Measurements from ENCODE around the gene GJC3.
A peak's percentile ranks its signal among the peaks of the same experiment; 100 is the strongest.
"Not testable (repeated sequence)": the region's sequence is repeated elsewhere in the genome, so short reads cannot be mapped to it uniquely, and the experiment has no call there.

The GJC3 gene

DNA sequence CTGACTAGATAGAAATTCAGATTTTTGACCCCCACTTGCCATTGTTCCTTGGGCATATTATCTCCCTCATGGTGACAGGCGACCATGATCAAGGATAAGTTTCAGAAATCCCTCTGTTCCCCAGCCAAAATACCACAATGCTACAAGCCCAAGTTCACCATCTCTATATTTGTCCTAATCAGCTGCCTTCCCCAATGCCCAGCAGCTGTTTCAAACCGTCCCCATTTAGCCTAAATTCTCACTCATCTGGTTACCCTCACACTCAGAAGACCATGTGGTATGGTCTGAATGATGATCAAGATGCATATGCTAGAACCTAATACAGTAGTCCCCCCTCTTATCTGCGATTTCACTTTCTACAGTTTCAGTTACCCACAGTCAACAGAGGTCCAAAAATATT, 956 bp upstream of the GJC3 start:
- no peak for DNase-seq (ENCODE audit: low read depth in 3 of 3, low spot score in 1 of 3)

DNA sequence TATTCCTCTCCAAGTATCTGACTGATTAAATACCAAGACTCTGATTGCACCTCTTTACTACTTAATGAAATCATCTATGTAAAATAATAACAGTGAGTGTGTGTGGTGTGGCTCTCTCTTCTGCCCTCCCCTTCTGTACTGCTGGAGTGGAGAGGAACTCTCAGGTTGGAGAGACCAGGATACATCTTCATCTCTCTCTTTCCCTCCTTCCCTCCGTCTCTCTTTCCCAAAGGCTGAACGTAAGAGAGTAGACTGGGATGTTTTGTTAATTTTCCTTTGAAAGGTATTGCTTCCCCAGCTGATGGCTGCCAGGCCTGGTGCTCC, 272 bp upstream of the GJC3 start:
- DNase-seq (ENCODE audit: low read depth in 3 of 3, low spot score in 1 of 3) = no peak

DNA sequence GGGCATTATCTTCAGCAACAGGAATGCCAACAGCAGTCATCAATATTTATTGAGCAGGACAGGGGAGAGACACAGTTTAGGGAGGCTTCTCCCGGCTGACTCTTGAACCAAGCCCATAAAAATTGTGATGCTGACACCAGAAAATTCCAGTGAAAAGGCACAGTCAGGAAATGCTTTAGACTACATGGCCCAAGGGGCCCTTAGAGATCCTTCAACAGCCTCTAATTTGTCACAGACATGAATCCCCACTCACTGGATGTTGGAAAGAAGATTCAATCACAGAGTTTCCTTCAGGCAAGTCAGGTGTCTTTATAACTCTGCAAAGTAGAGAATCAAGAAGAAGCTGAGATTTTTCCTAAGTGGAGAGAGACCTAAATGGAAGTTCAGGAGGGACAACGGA, 1.2 kb downstream of the GJC3 start:
- DNase-seq (ENCODE audit: low read depth in 3 of 3, low spot score in 1 of 3) = no peak

DNA sequence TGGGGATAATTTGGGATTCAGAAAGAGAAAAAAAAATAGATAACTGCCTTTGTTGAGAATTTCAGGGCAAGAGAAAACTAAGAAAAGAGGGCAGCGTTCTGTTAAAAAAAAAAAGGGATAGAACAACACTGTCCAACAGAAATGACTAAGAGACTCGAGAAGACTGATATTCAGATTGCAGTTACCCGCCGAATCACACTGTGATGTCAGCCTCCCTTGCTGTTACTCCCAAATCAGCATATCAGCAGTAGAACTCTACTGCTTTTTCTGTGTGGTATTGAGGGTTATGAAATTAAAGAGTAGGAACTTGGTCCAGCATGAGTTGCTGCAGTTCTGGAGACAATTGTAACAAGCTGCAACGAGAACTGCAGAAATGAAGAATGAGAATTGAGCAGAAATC, 1.9 kb downstream of the GJC3 start:
- no peak for DNase-seq (ENCODE audit: low read depth in 3 of 3, low spot score in 1 of 3)

DNA sequence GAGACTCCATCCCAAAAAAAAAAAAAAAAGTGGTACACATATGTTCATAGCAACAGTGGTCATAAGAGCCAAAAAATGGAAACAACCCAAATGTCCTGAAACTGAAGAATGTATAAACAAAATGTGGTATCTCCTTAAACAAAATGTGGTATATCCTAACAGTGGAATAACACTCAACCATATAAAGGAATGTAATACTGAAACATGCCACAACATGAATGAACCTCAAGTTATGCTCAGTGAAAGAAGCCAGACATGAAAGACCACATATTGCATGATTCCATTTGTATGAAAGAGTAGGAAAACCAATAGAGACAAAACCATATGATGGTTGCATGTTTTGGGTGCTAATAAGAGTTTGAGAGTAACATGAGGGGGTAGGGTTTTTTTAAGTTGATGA, 3.1 kb downstream of the GJC3 start:
- no peak for DNase-seq (ENCODE audit: low read depth in 3 of 3, low spot score in 1 of 3)

DNA sequence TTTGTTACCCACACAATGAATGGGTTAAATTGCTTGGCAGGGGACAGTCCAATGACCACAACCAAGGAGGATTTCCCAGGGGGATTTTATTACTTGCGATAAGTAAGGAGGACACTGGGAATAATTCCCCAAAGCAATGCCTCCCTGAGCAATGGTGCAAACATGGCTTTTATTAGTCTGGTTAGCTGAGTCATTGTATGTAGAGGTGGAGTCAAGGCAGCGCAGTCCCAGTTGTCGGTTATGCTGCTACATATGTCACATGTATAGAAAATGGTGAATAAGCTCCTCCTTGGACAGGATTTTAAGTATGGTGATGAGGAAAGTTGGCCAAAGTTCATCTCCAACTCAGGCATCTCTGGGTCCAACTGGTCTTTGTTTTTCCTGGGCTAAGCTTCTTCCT, 6.2 kb downstream of the GJC3 start:
- DNase-seq (ENCODE audit: low read depth in 3 of 3, low spot score in 1 of 3) = no peak

DNA sequence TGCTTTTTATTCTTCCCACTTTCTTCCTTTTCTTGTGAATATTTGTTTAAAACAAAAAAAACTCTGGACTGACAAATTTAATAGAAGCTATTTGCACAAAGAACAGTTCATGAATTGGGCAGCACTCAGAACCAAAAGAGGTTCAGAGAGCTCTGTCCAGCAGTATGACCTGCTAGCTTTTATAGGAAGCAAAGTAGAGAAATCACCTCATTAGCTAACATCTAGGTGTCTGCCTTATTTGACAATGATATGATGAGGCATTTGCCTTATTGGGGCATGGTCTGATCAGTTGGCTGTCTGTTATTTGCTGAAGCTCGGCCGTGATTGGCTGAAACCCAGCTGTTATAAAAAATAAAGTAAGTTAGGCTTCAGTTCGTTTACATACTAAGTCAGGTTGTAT, 9.3 kb downstream of the GJC3 start:
- no peak for DNase-seq (ENCODE audit: low read depth in 3 of 3, low spot score in 1 of 3)

DNA sequence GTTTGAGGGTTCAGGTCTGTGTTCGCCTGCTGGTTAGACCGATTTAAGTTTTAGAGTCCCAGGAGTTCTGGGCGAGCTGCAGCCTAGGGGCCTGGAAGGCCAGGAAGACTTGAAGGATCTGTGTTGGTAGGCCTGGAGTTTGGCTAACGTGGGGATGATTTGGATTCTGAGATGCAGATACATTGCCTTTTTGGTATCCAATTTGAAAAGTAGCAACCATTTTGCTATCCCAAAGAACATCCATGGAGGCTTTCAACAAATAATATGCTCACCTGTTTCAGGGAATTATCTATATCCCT, 9.7 kb downstream of the GJC3 start:
- DNase-seq (ENCODE audit: low read depth in 3 of 3, low spot score in 1 of 3) = no peak

DNA sequence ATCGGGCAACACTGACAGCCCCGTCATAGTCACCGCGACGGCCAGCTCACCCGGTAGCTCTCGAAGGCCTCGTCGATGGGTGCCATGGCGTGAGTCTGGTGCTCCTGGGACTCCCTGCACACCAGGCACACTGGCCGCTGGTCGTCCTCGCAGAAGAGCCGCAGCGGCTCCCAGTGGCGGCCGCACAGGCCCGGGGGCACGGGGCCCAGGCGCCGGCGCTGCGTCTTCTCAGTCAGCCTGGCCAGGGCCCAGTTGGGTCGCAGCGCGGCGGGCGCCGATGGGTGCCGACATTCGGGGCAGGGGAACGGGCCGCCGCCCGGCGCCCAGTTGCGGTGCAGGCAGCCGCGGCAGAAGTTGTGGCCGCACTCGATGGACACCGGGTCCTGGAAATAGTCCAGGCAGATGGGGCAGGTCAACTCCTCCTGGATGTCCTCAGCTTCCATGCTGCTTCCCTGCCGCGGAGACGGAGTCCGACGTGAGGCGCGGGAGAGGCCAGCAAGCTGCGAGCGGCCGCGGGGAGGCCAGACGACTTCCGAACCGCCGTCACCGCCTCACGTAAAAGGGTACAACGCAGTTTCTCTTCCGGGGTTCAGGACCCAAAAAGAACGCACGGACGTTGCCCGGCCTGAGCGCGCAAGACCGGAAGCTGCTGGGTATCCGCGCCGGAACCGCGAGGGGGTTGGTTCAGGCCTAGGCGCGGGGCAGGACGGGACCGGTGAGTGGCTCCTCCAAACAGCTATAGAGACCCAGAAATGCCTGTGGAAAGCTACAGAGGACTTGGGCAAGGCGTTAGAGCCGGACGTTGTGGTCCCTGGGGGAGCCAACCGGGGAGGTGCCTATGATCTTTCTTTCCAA, 10.2 kb downstream of the GJC3 start, which contains the start of gene TRIM4:
TSS of gene TRIM4 (minus strand) at position 572 of the 855 bp plus-strand sequence. CDS start at position 443, 129 bp downstream.
- DNase-seq (ENCODE audit: low read depth in 3 of 3, low spot score in 1 of 3) = peak; percentile 73 to 76 (median 75)

DNA sequence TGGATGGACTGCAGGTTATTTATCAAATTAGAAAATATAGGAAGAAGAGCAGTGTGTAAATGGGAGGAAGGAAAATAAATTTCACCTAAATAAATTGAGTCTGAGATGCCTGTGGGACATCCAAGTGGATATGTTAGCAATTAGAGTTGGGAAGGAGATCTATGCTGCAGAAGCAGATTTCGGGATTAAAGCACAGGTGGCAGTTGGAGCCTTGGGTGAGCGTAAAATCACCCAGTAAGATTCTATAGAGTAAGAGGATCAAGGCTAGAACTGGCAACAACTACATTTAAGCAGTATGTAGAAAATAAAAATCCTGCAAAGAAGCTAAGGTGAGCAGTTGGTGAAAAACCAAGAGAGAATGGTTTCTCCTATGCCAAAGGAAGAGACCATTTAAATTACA, 18.4 kb downstream of the GJC3 start:
- DNase-seq (ENCODE audit: low read depth in 3 of 3, low spot score in 1 of 3) = no peak

DNA sequence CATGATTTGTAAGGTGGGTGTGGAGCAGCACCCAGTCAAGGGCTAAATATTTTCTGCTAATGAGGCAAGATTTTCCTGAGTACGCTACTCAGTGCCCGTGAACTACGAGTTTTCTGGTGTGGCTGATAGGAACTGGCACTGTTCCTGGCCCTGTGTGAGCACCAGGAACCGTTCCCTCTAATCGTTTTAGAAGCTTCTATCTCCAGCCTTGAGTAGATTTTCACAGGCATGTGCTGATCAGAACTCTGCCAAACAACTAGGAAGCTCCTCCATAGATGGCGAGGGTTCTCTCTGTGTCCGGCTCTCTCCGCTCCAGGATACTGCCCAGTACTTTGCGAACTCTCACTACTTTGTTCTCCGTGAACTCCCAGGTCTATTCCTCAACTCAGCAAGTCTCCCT, 27.8 kb downstream of the GJC3 start:
- no peak for DNase-seq (ENCODE audit: low read depth in 3 of 3, low spot score in 1 of 3)

DNA sequence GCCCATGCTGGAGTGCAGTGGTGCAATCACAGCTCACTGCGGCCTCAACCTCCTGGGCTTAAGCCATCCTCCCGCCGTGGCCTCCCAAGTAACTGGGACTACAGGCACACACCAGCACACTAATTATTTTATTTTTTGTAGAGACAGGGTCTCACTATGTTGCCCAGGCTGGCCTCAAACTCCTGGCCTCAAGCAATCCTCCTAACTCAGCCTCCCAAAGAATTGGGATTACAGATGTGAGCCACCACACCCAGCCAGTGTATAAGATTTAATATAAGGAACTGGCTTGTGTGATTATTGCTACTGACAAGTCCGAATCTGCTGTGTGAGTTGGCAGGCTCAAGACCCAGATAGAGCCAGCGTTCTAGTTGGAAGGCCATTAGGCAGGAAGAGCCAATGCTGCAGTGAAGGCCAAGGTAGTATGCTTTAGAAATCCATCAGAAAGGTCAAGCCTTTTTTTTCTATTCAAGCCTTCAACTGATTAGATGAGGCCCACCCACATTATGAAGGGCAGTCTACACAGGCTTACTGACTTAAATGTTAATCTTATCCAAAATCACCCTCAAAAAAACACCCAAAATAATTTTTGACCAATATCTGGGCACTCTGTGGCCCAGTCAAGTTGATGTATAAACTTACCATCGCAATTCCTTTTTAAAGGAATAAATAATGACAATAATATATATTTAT, 29.4 kb downstream of the GJC3 start:
- DNase-seq (ENCODE audit: low read depth in 3 of 3, low spot score in 1 of 3) = no peak

DNA sequence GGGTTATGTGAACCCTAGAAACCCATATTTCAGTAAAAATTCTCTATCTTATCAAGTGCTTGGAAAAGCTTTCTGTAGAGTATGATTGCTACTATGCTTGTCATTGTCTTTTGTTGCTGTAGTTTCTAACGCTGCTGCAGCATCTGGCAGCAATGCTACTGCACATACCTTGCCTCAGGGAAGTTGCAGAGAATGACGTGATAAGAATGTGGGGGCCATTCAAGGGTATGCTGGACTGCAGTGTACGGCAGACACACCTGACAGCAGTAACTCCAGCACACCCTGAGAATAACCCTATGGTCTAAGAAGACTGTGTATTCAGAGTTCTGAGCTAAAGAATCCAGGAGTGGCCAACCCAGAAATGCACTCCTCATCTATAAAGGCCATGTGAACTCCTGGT, 30.6 kb downstream of the GJC3 start:
- DNase-seq (ENCODE audit: low read depth in 3 of 3, low spot score in 1 of 3) = no peak

DNA sequence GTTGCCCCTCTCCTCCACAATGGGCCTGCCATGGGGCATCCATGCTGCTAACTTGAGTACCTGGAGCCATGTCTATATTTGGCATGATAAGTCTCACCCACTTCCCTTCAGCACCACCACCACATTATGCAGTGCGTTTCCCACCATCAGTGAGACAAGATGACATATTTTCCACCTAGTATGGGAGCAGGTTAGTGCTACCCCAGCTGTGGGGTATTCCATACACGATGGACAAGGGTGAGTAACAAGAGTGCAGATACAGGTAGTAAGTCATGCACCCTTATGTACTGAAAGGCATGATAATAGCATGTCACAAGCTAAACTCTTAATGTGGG, 31.4 kb downstream of the GJC3 start:
- no peak for DNase-seq (ENCODE audit: low read depth in 3 of 3, low spot score in 1 of 3)

DNA sequence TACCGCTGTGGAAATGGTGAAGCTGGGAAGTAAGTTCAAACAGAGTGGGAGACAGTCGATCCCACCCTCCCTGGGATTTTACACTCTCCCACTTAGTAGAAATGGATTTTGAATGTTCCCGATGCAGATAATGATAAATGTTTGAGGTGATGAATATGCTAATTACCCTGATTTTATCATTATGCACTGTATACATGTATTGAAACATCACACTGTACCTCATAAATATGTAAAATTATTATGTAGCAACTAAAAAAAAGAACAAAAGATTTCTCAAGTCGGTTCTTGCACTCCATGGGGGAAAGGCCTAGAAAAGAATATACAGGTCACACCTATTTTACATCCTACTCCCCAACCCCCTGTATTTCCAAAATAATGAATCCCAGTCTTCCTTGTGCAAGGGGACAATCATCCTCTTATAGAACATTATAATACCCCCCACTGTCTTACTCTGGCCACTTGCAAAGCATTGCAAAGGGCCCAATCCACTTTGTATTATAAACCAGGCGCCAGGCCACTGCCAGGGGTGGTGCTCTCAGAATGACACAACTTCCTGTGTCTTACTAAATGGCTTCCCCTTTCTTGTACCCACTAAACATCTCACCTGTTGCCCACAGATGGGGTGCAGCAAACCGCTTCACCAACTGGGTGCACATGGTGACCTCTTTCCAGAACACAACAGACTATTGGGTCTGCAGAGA, 31.9 kb downstream of the GJC3 start:
- no peak for DNase-seq (ENCODE audit: low read depth in 3 of 3, low spot score in 1 of 3)

DNA sequence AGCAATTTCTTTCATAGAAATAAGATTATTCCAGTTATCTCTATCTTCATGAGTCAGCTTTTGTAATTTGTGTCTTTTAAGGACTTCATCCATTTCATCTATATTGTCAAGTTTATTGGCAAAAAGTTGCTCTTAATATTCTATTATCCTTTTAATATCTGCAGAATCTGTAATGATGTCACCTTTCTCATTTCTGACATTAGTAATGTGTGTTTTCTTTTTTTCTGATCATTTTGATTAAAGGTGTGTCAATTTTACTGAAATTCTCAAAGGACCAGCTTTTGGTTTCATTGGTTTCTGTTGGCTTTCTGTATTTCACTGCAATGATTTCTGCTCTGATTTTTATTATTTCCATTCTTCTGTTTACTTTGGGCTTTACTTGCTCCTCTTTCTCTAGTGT, 34.7 kb downstream of the GJC3 start:
- no peak for DNase-seq (ENCODE audit: low read depth in 3 of 3, low spot score in 1 of 3)

DNA sequence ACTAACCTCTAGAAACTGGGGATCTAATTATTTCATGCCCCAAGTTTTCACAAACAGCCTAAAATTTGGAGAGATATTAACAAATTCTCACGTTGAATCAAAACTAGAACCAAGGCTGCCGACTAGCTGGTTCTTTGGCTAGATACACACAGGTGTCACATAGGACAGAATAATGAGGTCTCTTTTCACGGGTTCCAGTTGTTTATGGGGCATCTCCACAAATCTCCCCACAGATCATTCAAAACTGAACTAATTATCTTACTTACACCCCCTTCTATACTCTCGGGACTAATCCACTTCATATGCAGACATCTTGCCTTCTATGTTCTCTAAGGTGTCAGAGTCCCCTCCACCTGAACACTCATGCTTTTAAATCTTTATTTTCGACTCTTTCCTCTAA, 36.1 kb downstream of the GJC3 start:
- DNase-seq (ENCODE audit: low read depth in 3 of 3, low spot score in 1 of 3) = no peak

DNA sequence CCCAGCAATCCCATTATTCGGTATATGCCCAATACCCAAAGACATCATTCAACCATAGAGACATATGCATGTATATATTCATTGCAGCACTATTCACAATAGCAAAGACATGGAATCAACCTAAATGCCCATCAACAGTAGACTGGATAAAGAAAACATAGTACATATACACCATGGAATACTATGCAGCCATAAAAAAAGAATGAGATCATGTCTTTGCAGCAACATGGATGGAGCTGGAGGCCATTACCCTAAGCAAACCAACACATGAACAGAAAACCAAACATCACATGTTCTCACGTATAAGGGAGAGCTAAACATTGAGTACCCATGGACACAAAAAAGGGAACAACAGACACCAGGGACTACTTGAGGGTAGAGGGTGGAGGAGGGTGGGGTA, 39.1 kb downstream of the GJC3 start:
- DNase-seq (ENCODE audit: low read depth in 3 of 3, low spot score in 1 of 3) = not testable (repeated sequence)

DNA sequence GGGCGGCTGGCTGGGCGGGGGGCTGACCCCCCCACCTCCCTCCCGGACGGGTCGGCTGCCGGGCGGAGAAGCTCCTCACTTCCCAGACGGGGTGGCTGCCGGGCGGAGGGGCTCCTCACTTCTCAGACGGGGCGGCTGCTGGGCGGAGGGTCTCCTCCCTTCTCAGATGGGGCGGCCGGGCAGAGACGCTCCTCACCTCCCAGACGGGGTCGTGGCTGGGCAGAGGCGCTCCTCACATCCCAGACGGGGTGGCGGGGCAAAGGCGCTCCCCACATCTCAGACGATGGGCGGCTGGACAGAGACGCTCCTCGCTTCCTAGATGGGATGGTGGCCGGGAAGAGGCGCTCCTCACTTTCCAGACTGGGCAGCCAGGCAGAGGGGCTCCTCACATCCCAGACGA, 41.1 kb downstream of the GJC3 start:
- DNase-seq (ENCODE audit: low read depth in 3 of 3, low spot score in 1 of 3) = not testable (repeated sequence)

DNA sequence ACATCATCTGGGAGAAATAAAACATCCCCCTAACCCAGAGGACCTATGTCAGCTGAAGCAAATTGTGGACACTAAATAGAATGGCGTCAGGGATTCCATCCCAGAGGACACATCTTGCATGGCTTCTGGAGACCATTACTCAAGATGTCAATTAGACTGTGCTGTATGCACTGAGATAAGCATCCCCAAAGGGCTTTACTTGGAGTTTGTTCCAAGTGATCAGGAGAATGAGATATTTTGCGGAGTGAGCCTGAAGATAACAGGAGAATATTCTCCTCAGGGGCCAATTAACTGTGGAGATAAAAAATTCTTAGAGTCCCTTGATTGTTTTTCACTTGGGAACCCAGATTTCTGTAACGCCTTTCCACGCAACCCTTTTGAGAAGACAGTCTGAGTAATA, 48.0 kb downstream of the GJC3 start:
- no peak for DNase-seq (ENCODE audit: low read depth in 3 of 3, low spot score in 1 of 3)

DNA sequence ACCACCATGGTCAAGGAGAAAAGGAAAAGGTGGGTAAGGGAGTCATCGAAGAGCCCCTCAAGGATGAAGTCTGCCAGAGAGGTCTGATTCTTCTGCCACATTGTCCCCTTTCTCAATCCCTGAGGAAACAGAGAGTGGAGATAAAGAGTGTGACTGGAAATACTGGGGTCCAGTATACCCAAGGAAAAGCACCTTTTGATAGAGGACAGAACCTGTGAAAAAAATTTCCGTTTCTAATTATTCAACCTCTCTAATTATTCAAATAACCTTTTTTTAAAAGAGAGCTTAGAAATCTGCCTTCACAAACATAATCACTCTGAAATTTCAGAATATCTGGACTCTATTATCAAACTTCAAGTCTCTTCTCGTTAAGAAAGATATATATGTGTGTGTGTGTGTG, 52.5 kb downstream of the GJC3 start, which contains the start of gene OR2AE1:
TSS of gene OR2AE1 (minus strand) at position 101 of the 400 bp plus-strand sequence. CDS start at position 101, 0 bp downstream.
- DNase-seq (ENCODE audit: low read depth in 3 of 3, low spot score in 1 of 3) = no peak

DNA sequence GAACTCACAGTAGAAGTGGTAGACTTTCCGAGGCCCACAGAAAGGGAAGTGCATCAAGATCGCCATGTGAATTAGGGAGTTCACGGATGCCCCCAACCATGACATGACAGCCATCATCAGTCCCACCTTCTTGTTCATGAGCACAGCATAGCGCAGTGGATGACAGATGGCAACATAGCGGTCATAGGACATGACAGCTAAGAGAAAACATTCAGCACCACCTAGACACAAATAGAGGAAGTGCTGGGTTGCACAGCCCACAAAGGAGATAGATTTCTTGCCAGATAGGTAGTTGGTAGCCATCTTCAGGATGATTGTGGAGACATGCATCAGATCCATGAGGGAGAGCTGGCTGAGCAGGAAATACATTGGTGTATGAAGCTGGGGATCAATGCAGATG, 52.9 kb downstream of the GJC3 start:
- no peak for DNase-seq (ENCODE audit: low read depth in 3 of 3, low spot score in 1 of 3)
